Measurements from ENCODE around the gene B3GAT2.

Gene B3GAT2

DNA sequence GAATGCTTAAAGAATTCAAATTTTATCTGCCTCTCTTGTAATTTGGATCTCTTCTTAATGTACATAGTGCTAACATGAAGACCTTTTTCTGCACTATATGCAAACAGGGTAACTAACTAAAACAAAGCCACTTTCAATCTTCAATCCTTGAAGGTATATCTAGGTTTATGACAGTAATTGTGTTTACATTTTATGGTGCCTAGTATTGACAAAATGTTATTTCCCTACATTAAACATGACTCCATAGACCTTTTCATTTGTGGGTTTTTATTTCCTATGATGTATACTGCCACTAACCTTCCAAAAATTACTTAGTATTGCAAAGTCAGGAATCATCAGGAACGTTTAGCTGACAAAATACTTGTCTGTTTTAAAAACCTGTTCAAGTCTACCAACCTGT, 95.9 kb downstream of the B3GAT2 start:
- H3K4me3 ChIP-seq (ENCODE audit: low read length): no peak overlapping the region
- TF ChIP-seq, protein P1, sequence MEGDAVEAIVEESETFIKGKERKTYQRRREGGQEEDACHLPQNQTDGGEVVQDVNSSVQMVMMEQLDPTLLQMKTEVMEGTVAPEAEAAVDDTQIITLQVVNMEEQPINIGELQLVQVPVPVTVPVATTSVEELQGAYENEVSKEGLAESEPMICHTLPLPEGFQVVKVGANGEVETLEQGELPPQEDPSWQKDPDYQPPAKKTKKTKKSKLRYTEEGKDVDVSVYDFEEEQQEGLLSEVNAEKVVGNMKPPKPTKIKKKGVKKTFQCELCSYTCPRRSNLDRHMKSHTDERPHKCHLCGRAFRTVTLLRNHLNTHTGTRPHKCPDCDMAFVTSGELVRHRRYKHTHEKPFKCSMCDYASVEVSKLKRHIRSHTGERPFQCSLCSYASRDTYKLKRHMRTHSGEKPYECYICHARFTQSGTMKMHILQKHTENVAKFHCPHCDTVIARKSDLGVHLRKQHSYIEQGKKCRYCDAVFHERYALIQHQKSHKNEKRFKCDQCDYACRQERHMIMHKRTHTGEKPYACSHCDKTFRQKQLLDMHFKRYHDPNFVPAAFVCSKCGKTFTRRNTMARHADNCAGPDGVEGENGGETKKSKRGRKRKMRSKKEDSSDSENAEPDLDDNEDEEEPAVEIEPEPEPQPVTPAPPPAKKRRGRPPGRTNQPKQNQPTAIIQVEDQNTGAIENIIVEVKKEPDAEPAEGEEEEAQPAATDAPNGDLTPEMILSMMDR (IDR thresholded peaks at IDR 0.05; ENCODE audit: insufficient read depth, low read depth, low read length, missing control alignments): no peak
- DNase-seq (ENCODE audit: low read depth): no peak

DNA sequence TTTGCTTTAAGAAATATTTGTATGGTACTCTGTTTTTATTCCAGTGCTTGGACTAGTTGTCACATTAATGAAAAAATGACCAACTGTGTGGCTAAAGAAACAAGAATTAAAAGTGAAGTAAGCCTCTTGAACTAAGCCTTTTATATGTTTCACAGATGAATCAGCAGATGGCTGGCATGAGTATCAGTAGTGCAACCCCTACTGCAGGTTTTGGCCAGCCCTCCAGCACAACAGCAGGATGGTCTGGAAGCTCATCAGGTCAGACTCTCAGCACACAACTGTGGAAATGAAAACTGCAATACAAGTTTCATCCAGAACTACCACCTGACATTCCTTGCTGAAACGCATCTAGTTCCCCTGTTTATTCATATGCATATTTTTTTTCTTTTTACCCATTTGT, 96.8 kb downstream of the B3GAT2 start:
- no peak overlapping the region for H3K4me3 ChIP-seq (ENCODE audit: low read length)
- TF ChIP-seq, protein P1 (IDR thresholded peaks at IDR 0.05; ENCODE audit: insufficient read depth, low read depth, low read length, missing control alignments): no peak
- peak; percentile 15 for DNase-seq (ENCODE audit: low read depth)

DNA sequence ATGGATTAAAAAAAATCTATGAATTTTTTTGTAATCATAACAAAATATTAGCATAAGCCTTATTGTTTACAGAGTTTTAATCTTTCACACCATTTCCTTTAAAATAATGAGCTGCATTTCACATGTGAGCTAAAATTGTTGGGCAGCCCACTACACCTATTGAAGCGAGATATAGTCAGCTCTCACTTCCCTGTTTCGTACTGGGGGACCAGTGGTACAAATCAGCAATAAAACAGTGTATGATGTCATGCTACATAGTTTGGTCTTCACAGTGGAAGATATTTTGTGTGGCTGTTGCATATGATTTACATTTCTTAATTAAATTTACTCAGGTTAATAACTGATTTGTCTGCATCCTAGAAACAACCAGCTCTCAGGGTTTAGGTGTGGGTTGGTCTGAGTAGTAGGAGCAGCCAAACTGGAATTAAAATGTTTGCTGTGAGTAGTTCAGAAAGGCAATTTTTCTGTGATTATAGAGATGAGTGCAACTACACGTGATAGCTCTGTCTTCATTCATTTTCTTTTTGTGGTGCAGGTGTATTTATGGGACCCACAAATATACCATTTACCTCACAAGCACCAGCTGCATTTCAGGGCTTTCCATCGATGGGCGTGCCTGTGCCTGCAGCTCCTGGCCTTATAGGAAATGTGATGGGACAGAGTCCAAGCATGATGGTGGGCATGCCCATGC, 99.3 kb downstream of the B3GAT2 start:
- TF ChIP-seq, protein P1 (IDR thresholded peaks at IDR 0.05; ENCODE audit: insufficient read depth, low read depth, low read length, missing control alignments): no peak
- no peak for DNase-seq (ENCODE audit: low read depth)
- H3K4me3 ChIP-seq (ENCODE audit: low read length): no peak overlapping the region

DNA sequence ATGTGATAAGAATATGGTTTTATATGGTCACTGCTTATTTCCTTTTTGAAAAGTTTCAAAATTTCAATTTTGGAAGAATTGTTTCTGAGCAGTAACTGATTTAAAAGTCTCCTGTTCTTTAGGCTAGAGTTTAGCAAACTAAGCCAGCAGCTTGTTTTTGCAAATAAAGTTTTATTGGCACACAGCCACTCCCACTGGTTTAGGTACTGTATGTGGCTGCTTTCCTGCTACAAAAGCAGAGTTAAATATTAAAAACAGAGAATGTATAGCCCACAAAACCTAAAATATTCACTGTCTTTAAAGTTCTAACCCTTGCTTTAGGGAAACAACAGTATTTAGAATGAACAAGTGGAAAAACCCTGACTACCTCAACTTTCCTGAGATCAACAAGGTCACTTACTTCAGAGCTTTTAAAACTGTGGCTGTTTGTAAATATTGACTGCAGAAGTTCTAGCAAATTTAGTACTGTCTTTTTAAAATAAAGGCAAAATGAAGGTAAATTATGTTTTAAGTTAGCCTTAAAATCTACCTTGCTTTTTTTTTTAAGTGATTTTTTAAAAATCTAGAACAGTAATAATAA, 104.1 kb downstream of the B3GAT2 start:
- DNase-seq (ENCODE audit: low read depth): no peak
- H3K4me3 ChIP-seq (ENCODE audit: low read length): no peak overlapping the region
- TF ChIP-seq, protein P1 (IDR thresholded peaks at IDR 0.05; ENCODE audit: insufficient read depth, low read depth, low read length, missing control alignments): no peak

DNA sequence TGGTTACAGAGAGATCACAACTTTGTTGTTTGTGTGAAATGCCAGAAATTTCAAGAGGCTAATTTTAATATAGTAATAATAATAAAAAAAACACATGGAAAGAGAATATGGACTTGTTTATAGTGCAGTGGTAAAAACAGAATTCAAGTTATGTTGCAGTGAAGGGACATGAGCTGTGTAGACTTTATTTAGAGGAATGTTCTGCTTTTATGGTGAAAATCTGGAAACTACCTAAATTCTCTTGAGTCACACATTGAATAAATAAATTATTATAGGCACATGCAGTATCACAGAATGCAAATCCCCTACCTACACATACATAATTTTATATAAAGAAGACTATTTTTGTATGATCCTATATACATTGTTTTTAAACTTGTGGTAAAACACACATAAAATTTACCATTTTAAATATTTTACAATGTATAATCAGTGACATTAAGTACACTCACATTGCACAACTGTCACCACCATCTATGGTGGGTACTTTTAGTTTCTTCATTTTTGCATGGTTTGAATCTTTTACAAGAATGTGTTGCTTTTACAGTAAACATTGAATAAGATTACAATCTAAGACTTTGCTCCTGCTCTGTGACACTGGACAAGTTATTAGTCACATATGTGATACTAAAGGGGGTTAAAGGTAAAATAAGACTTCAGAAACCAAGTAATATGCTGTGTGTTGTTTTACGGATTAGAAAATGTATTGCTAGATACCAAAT, 107.4 kb downstream of the B3GAT2 start:
- TF ChIP-seq, protein P1 (IDR thresholded peaks at IDR 0.05; ENCODE audit: insufficient read depth, low read depth, low read length, missing control alignments): no peak
- H3K4me3 ChIP-seq (ENCODE audit: low read length): no peak overlapping the region
- DNase-seq (ENCODE audit: low read depth): no peak

DNA sequence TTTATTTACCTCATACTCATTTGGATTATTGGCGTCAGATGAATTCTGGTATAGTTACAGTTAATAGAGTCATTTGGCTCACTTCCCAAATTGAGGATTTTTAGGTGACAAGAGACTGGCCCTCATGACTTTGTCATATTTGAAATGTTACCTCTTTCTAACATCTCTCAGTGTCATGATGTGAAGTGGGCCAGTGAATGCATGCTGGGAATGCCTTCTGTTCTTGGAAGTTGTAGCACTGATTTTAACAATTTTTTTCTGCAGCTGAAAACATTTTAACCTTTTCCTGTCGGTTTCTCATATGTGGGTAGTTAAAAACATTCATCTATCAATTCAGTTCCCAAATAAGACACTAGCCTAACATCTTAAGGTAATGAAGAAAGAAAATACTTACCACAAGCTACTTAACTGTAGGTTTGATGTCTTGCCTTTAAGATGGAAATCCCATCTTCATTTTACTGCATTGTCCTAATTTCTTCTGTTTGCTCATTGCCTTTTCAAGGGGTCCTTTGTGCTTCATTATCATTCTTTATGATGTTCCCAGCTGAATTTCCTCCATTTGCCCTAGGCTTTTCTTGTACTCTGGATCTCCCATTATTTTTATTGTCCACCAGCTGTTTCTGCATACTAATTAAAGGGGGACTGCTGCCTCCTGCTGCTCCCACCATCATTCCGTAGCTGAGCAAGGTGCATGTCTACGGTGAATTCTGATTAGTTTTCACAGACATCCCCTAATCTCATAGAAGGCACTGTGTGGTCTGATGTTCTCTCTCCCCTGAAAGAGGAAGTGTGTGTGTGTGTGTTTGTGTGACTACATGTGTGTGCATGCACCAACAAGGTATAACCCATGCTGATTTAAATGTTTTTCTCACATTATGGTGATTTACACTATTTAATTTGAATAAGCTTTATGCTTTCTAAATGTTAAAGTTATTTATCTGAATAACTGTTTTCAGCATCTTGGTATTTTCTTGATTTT, 109.5 kb downstream of the B3GAT2 start:
- no peak for DNase-seq (ENCODE audit: low read depth)
- TF ChIP-seq, protein P1 (IDR thresholded peaks at IDR 0.05; ENCODE audit: insufficient read depth, low read depth, low read length, missing control alignments): no peak
- H3K4me3 ChIP-seq (ENCODE audit: low read length): no peak overlapping the region
